Measurements from ENCODE around the gene UGT2B17.

Gene UGT2B17

DNA sequence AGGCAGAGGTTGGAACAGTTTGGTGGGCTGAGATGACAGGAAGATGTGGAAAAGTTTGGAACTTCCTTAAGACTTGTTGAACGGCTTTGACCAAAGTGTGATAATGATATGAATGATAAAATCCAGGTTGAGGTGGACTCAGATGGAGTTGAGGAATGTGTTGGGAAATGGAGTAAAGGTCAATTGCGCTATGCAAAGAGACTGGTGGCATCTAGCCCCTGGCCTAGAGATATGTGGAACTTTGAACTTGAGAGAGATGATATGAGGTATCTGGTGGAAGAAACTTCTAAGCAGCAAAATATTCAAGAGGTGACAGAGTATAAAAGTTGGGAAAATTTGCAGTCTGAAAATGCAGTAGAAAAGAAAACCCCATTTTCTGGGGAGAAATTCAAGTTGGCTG lies 21.4 kb upstream of the UGT2B17 start:
- no peak for DNase-seq (ENCODE audit: low read depth)
- H3K4me3 ChIP-seq (replicated peaks; ENCODE audit: low read depth, low read length), result no peak overlapping the region
- TF ChIP-seq, protein P1, sequence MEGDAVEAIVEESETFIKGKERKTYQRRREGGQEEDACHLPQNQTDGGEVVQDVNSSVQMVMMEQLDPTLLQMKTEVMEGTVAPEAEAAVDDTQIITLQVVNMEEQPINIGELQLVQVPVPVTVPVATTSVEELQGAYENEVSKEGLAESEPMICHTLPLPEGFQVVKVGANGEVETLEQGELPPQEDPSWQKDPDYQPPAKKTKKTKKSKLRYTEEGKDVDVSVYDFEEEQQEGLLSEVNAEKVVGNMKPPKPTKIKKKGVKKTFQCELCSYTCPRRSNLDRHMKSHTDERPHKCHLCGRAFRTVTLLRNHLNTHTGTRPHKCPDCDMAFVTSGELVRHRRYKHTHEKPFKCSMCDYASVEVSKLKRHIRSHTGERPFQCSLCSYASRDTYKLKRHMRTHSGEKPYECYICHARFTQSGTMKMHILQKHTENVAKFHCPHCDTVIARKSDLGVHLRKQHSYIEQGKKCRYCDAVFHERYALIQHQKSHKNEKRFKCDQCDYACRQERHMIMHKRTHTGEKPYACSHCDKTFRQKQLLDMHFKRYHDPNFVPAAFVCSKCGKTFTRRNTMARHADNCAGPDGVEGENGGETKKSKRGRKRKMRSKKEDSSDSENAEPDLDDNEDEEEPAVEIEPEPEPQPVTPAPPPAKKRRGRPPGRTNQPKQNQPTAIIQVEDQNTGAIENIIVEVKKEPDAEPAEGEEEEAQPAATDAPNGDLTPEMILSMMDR (IDR thresholded peaks at IDR 0.05; ENCODE audit: low read length, missing control alignments), result no peak

DNA sequence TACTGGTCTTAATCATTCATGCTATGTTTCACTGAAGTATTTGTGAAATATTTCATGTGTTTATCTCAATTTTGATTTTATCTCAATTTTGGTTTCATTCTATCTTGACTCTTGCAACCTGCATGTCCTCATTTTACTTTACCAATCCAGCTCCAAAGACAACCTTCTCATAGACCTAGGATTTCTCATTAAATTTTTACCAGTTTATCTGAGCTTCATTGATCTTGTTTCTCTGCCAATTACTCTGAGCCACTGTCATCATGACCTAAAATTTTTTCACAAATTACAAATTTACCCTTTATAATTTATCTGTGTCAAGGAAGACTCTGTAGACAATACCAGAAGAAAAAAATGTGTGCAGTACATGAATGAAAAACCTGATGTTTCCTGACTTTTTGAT lies 18.6 kb upstream of the UGT2B17 start:
- H3K4me3 ChIP-seq (replicated peaks; ENCODE audit: low read depth, low read length), result no peak overlapping the region
- DNase-seq (ENCODE audit: low read depth), result no peak
- TF ChIP-seq, protein P1 (IDR thresholded peaks at IDR 0.05; ENCODE audit: low read length, missing control alignments), result no peak

DNA sequence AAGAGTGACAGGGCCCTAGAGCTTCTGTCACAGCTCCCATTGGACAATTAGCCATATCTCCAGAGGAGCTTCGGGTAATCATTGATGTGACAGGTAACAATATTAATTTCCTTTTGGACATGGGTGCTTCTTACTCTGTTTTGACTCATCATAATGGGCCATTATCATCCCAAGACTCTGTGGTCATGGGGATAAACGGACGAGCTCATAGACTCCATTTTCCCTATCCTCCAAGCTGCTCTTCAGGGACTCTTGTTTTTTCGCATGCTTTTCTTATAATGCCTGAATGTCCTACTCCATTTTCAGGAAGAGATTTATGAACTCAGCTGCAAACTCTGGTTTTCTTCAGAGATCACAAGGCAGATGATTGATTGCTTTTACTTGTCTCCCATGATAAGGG lies 17.0 kb upstream of the UGT2B17 start:
- TF ChIP-seq, protein P1 (IDR thresholded peaks at IDR 0.05; ENCODE audit: low read length, missing control alignments), result no peak
- H3K4me3 ChIP-seq (replicated peaks; ENCODE audit: low read depth, low read length), result no peak overlapping the region
- DNase-seq (ENCODE audit: low read depth), result no peak

DNA sequence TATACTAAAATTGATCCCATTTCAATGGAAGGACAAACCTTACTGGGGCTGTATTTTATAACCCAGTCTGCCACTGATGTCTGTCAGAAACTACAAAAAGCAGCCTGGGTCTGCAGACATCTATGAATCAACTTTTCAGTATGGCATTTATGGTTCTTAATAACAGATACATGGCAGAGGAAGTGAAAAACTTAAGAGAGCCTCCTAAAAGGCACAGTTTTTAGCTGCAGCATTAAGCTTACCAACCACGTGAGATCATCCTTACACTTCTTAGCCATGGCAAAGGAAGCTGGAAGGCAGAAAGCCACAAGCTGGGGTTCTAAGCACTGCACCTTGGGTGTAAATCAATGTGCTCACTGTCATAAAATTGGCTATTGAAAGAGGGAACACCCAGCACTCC lies 16.6 kb upstream of the UGT2B17 start:
- TF ChIP-seq, protein P1 (IDR thresholded peaks at IDR 0.05; ENCODE audit: low read length, missing control alignments), result no peak
- no peak for DNase-seq (ENCODE audit: low read depth)
- no peak overlapping the region for H3K4me3 ChIP-seq (replicated peaks; ENCODE audit: low read depth, low read length)

DNA sequence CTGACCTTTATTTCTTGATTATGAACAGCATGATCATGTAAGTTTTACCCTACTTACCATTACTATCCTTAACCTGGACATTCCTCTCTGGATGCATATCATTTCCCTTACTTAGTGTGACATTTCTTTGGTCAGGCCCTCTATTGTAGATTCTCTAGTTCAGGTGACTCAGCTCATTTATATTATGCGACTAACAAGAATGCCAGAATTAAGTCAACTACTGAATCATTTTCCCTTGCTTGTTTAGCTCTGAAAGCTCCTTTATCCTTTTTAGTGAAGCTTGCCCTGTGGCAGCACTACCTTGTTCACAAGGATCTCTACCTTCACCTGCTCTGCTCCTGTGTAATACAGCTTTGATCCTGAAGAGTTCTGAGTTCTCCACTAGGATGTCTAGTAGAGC lies 15.1 kb upstream of the UGT2B17 start:
- no peak overlapping the region for H3K4me3 ChIP-seq (replicated peaks; ENCODE audit: low read depth, low read length)

DNA sequence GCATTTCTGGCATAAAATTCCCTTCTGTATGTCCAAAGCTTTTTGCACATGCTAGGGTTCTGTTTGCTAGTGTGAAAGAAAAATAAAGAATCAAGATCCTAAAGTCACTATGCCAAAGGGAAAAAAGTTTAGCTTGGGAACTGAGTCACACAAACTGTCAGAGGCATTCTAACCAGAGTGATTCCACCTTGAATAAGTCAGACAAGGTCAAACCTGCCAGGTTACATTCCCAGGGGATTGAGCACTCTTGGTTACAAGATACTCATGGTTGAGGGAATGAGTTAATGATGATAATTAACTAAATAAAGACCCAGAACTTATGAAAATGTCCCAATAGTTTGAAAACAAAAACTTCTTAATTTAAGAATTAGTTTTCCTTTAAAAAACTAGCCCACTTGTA lies 13.7 kb upstream of the UGT2B17 start:
- no peak for DNase-seq (ENCODE audit: low read depth)

More for the DNA sequence above, 15.1 kb upstream of the UGT2B17 start:
- TF ChIP-seq, protein P1 (IDR thresholded peaks at IDR 0.05; ENCODE audit: low read length, missing control alignments), result no peak
- DNase-seq (ENCODE audit: low read depth), result no peak

DNA sequence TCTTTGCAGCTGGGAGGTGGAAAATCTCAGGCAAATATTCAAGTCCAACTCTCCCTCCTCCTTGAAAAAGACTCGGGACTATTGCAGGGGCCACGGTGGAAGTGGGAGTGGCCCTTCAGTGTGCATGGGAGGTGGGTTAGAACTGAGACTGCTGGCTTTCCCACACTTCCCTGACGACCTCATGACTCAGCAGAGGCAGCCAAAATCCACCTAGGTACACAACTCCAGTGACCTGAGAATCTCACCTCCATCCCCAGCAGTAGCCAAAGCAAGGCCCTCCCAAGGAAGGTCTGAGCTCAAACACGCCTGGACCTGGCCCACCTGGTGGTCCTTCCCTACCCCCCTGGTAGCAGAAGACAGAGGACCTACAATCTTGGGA lies 6.2 kb upstream of the UGT2B17 start:
- no peak overlapping the region for H3K4me3 ChIP-seq (replicated peaks; ENCODE audit: low read depth, low read length)
- TF ChIP-seq, protein P1 (IDR thresholded peaks at IDR 0.05; ENCODE audit: low read length, missing control alignments), result no peak
- DNase-seq (ENCODE audit: low read depth), result no peak

More for the DNA sequence above, 13.7 kb upstream of the UGT2B17 start:
- TF ChIP-seq, protein P1 (IDR thresholded peaks at IDR 0.05; ENCODE audit: low read length, missing control alignments), result no peak
- no peak overlapping the region for H3K4me3 ChIP-seq (replicated peaks; ENCODE audit: low read depth, low read length)

Measured in fibroblast of pulmonary artery (primary cell).